Measurements from ENCODE around the gene PPDPF.

DNA sequence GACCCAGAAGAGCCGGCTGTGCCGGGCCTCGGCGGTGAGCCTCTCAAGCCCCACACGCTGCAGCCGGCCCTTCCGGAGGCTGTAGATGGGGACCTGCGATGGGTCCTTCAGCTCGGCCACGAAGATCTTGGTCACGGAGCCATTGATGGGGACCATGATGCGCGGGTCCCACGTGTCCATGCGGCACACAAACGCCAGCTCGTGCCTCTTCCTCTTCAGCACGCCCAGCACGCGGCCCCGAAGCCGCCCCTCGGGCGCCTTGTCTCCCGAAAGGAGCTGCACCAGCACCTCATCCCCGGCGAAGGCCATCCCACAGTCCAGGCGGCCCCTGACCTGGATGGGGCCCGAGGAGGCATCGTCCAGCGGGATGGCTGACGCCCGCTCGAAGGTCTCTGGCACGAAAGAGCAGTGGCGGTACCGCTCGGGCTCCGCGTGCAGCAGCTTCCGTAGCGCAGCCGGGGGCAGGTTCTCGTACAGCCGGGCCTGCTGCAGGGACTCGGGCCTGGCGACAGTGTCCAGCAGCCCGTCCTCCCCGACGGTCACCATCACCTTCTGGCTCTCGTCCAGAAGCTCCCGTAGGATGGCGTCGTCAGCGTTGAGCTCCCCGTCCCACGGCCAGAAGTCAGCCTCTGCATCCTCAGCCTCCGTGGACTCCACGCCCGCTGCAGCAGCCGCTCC is 44.6 kb downstream of the PPDPF start:
- TF ChIP-seq, protein P1, sequence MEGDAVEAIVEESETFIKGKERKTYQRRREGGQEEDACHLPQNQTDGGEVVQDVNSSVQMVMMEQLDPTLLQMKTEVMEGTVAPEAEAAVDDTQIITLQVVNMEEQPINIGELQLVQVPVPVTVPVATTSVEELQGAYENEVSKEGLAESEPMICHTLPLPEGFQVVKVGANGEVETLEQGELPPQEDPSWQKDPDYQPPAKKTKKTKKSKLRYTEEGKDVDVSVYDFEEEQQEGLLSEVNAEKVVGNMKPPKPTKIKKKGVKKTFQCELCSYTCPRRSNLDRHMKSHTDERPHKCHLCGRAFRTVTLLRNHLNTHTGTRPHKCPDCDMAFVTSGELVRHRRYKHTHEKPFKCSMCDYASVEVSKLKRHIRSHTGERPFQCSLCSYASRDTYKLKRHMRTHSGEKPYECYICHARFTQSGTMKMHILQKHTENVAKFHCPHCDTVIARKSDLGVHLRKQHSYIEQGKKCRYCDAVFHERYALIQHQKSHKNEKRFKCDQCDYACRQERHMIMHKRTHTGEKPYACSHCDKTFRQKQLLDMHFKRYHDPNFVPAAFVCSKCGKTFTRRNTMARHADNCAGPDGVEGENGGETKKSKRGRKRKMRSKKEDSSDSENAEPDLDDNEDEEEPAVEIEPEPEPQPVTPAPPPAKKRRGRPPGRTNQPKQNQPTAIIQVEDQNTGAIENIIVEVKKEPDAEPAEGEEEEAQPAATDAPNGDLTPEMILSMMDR (IDR thresholded peaks at IDR 0.05; ENCODE audit: extremely low read depth in 1 of 2, insufficient read depth in 1 of 2, low read depth in 1 of 2, low read length in 2 of 2), result no peak
- no peak for TF ChIP-seq POLR2A (IDR thresholded peaks at IDR 0.05; ENCODE audit: low read depth, low read length)
